Stimulated activated CD4-positive, alpha-beta T cell treated with anti-CD3 and anti-CD28 coated beads, Interleukin-2, amount 100 ng/mL, for 48 hours (primary cell): ENCODE measurements around the gene FCER1G.
"Not testable (repeated sequence)": the region's sequence is repeated elsewhere in the genome, so short reads cannot be mapped to it uniquely, and the experiment has no call there.

Experiments used
- DNase-seq, 2 donors: peaks; one replicate each; pipeline ENCODE4 v3.0.0-alpha.2; 2020

FCER1G gene

DNA sequence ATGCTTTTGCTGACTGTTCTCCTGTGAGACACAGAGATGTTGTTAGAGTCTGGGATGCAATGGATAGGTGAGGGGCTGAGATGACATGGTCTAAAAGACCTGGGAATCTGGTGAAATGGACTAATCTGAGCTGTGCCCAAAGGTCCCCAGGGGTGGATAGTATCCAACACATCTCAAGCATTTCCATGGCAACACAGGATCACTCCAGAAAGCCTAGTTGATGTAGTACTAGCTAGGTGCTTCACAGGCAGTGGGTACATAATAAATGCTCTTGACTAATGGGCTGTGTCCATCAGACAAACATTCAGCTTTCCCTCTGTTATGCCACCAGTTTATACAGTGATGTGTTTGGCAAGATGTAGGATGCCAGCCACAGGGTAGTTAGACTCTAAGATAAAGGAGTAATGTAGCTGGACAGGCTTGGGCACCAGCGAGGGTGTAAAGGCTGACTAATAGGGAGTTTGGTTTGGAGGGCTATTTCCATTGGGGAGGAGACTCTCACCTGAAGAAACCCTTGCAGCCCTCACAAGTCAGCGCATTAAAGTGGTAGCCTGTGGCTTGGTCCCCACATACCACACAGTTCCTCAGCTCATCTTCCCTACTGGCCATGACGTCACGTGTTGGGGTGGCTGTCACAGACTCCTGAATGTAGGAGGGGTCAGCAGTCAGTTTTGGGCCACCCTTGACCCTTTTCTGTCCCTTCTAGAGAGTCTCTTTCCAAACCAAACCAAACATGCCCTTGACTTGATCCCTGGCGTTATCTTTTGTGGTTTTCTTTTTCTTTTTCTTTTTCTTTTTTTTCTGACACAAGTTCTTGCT lies 21.1 kb downstream of the FCER1G start:
- no peak for DNase-seq

- DNase-seq: no peak
These were observed 23.0 kb downstream of the FCER1G start, which contains the start of gene NR1I3 for GRCh38 chr1:161238039-161238473. NR1I3 (minus strand) TSS chr1:161238203; CDS start chr1:161236565, 1,638 bp downstream.

DNA sequence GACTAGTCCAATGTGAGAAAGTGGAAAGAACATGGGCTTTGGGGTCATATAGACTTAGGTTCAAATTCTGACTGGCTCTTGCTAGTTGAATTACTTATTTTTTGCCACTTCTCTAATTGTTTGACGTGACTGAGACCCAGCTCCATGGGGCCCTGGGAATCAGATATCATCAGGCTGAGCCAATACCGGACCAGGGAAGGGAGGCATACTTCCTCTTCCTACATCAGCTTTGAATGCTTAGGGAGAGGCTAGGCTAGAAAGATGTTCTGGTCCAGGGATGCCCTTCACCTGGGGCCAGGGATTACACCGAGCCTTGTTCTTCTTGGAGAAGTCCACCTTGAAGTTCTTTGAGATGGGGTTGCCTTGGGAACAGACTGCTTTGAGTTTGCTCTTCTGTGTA lies 26.6 kb downstream of the FCER1G start:
- DNase-seq: no peak

- no peak for DNase-seq
These were observed 27.2 kb downstream of the FCER1G start for GRCh38 chr1:161242313-161242712.

- no peak for DNase-seq
These were observed 29.8 kb downstream of the FCER1G start for GRCh38 chr1:161244888-161245287.

- not testable (repeated sequence) for DNase-seq
These were observed 35.0 kb downstream of the FCER1G start for GRCh38 chr1:161250100-161250499.

DNA sequence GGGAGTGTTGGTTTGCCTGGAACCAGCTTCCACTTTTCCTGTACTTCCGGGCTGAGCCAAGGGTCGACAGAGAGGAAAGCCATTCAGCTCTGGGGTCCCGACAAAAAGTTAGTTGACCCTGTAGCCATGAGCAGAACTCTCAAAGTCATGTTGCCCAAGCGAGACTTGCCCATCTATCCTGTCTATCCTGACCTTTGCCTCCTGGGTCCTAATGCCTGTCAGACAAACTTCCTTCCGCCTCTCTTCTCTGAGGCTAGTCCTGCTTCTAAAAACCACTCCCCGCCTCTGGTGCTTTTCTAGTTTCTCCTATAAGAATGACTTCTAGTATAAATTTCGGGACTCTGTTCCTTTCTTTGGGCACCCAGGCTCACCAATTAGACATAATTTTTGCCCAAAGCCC lies 35.7 kb downstream of the FCER1G start:
- DNase-seq: no peak

- DNase-seq: no peak
These were observed 36.5 kb downstream of the FCER1G start for GRCh38 chr1:161251579-161251978.

DNA sequence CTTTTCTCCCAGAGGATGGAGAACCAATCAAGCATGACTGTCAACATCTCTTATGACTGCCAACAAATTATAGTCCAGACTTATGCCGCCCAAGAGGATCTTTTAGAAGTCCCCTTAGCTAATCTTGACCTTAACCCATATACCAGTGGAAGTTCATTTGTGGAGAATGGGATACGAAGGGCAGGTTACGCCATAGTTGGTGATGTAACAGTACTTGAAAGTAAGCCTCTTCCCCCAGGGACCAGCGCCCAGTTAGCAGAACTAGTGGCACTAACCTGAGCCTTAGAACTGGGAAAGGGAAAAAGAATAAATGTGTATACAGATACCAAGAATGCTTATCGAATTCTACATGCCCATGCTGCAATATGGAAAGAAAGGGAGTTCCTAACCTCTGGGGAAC lies 40.2 kb downstream of the FCER1G start:
- not testable (repeated sequence) for DNase-seq

DNA sequence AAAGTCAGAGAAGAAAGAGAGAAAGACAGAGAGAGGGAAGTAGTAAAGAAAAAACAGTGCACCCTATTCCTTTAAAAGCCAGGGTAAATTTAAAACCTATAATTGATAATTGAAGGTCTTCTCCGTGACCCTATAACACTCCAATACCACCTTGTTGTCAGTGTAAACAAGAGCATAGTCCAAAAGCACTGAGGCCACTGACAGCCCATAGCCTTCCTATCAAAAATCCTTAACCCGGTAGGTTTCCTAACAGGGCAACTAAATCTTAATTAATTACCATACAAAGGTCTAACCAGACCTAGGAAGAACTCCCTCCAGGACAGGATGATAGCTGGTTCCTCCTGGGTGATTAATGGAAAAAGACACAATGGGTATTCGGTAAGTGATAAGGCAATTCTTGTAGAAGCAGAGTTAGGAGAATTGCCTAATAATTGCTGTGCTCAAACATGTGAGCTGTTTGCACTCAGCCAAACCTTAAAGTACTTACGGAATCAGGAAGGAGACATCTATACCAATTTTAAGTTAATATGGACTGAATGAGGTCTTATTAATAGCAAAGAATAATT lies 40.9 kb downstream of the FCER1G start:
- not testable (repeated sequence) for DNase-seq

GRCh38 chr1:161257109-161257508 lies 42.0 kb downstream of the FCER1G start:
- DNase-seq: not testable (repeated sequence)

GRCh38 chr1:161258439-161259344 lies 43.6 kb downstream of the FCER1G start, which contains the start of gene PCP4L1:
PCP4L1 (plus strand) TSS chr1:161258745; CDS start chr1:161258975, 230 bp downstream.
- peak; percentile 12 to 21 for DNase-seq

- DNase-seq: no peak
These were observed 44.2 kb downstream of the FCER1G start for GRCh38 chr1:161259345-161259702.

DNA sequence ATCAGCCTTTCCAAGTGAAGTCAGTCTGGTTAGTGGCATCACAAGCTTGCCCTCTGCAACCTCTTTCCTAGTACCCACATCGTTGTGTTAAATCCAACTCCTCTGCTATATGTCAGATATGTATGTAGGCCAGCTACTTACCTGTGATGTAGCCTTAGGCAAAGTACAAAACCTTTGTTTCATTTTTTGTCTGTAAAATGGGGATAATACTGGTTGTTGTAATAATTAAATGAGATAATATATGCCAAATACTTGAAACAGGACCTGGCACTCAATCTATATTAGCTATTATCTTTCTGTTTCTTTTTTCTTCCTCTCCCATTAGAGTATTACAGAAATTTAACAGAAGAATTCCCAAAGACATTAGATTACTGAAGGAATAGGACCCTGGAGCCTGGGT lies 44.7 kb downstream of the FCER1G start:
- DNase-seq: no peak

- DNase-seq: no peak
These were observed 45.5 kb downstream of the FCER1G start for GRCh38 chr1:161260376-161261260.

DNA sequence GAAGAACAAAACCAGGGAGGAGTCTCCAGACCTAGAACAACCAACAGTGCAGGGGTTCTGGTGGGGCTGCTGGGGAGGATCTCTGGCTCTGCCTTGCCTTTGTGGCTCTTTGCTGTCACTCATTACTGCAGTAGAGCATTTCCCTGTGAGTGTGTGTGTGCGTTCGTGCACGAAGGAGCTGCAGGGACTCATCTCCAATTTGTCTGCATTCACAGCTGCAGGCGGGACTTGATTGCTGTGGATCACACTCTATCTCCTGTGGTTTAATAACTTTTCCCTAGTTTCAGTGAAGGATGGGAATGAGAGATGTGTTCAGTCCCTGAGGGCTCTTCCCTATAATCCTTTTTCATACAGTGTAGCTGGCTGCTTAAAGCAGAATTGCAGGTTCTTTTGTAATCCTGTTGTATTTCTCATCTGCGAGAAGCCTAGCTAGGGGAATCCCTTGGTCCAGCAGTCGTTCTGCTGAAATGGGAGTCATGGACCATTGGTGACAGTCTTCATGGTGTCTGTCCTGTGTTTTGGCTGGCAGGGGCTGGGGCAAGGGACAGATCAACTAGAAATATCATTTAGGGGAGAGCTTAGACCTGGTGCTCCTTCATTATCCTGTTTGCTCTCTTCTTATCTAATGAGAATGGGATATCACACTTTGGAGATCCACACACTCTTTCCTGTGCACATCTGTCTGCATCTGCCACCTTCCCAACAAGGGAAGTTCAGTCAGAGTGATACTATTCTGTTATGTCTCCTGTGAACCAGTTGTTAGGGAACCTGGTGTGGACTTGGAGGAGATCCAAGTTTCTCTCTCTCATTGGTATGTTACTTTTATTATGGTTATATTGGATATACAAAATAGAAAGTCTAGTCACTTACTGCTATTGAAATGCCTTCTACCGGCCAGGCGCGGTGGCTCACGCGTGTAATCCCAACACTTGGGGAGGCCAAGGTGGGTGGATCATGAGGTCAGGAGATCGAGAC lies 46.5 kb downstream of the FCER1G start:
- DNase-seq: no peak

- DNase-seq: no peak
These were observed 50.2 kb downstream of the FCER1G start for GRCh38 chr1:161265305-161265704.

- no peak for DNase-seq
These were observed 51.1 kb downstream of the FCER1G start for GRCh38 chr1:161266202-161266601.

GRCh38 chr1:161266836-161267235 lies 51.7 kb downstream of the FCER1G start:
- no peak for DNase-seq

GRCh38 chr1:161267321-161267720 lies 52.2 kb downstream of the FCER1G start:
- no peak for DNase-seq
